GM18505 (cell line): ENCODE results near the gene HPS6.
A peak's percentile ranks its signal among the peaks of the same experiment; 100 is the strongest.
"Not testable (repeated sequence)": the region's sequence is repeated elsewhere in the genome, so short reads cannot be mapped to it uniquely, and the experiment has no call there.

ENCODE experiments used
- ATAC-seq: cut with Tn5 transposase; IDR thresholded peaks from one replicate; pipeline ENCODE4 v1.9.1; 2021; ENCODE audit not compliant: unreplicated experiment
- POLR2A ChIP-seq: IDR thresholded peaks from 4 replicates; pipeline ENCODE4 v1.6.1; 2011; ENCODE audit warnings: borderline replicate concordance; ENCODE audit not compliant: insufficient read depth, insufficient read length; ENCODE audit errors: extremely low read depth

HPS6 gene

DNA sequence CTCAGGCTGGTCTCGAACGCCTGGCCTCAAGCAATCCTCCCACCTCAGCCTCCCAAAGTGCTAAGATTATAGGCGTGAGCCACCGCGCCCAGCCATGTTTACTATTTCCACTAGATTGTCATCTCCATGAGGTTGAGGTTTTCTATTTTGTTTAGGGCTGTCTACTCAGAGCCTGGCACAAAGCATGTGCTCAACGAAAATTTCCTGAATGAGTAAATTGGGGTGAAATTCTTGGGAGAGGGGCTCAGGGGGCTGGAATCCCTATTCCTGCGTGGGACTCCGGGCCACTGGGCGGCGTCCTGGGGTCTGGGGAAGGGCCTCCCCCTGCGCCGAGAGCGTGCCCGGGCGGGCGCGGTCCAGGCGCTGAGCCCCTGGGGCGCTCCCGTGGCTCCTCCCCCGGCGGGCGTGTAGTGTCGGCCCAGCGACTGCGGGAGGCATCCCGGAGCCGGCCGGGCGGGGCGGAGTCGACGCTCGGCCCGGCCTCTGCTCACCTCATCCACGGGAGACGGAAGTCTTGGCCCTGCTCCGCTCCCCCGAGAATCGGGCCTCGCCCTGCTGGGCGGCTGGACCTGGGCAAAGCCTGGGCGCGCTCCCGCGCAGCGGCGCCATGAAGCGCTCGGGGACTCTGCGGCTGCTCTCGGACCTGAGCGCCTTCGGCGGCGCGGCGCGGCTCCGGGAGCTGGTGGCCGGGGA, at the start of gene HPS6:
Gene HPS6, plus strand, starts transcription at position 482 of the 693 bp plus-strand sequence. Its CDS starts 126 bp downstream, at position 608.
- peak; percentile 91 for TF ChIP-seq POLR2A
- ATAC-seq: peak; percentile 89

DNA sequence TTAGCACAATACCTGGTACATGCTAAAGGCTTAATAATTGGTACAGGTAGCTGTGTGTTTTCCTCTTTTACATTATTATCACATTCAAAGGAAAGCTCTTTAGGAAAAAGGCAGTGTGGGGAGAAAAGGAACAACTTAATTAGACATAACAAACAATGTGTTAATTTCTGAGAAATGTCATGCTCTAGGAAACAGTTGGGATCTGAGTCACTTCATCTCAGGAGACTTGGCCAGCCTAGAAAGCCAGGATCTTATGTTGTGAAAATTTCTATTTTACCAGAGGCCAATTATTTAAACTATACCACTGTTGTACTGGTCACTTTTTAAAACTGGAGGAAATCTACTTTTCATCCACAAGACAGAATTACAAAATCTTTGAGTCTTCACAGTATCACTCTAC, 48.7 kb upstream of the HPS6 start:
- TF ChIP-seq POLR2A: no peak

DNA sequence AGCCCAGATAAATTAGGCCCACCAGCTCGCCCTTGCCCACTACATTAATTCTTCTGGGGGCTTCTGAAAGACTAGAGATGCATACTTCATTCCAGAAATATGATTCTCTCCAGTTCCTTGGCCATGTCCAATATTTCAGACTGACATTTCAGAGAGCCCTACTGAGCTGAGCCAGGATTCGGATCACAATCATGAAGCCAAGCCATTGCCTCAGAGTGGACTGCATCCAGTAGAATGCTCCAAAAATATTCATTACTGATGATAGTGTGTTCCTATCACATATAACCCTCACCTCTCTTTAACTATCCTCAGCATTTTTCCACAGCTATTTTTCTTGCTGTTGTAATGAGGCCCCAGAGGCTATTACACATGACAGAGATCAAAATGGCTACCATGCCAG, 47.9 kb upstream of the HPS6 start:
- no peak for TF ChIP-seq POLR2A

More for the DNA sequence above, 48.7 kb upstream of the HPS6 start:
- no peak for ATAC-seq

DNA sequence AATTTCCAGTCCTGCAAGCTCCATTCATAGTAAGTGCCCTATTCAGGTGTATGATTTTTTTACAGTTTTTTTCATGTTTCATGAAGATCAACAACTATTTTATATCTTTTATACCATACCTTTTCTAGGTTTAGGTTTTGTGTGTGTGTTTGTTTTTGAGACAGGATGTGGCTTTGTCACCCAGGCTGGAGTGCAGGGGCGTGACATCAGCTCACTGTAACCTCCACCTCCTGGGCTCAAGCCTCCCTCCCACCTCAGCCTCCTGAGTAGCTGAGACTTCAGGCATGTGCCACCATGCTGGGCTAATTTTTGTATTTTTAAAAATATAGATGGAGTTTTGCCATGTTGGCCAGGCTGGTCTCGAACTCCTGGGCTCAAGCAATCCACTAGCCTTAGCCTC, 44.2 kb upstream of the HPS6 start:
- TF ChIP-seq POLR2A: no peak
- no peak for ATAC-seq

More for the DNA sequence above, 47.9 kb upstream of the HPS6 start:
- no peak for ATAC-seq

DNA sequence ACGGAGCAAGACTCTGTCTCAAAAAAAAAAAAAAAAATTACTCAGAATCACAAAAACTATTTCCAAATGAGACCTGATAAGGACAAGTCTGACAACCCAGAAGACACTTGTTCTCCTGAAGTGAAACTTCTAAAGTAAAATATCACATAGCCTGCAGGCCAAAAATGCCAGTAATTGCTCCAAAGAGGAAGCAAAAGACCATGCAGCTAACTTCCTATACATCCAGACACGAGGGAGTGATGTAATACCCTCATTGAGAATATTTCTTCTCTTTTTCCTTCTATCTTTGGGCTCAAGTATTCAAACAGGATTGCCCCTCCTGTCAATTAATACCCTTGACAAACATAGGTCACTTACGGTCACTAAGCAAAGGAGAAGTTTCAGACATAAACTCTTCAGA, 40.4 kb upstream of the HPS6 start:
- ATAC-seq: no peak
- no peak for TF ChIP-seq POLR2A

DNA sequence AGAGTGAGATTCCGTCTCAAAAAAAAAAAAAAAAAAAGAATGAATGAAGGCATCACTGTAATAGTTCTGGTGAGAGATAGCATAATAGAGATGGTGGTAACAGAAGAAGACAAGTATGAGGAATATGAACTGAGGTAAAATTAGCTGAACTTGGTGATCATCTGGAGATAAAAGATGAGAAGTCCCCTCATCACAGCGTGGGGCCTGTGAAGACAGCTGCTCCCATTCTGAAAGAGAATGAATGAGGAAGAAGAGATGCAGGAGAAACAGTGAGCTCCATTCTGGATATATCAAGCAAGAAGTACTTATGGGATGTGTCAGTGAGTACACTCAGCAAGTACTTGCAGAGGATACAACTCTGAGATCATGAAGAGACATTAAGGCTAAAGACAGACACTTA, 37.9 kb upstream of the HPS6 start:
- ATAC-seq: no peak
- TF ChIP-seq POLR2A: no peak

DNA sequence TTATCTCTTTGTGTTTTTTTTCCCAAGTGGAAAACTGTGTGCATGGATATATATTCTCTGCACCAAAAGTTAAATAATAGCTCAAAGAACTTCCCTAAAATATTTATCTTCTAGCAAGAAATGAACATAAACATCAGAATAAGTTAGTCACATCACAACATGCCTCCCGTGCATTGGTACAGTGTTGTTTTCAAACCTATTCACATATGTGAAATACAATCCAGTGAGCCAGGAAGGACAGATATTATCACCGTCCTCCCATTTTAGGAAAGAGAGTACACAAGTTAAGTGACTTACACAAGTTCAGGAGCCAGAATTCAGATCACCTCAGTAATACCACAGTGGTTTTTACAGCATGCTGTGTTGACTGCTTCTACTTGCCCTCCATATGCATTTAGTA, 31.4 kb upstream of the HPS6 start:
- no peak for TF ChIP-seq POLR2A
- ATAC-seq: no peak

DNA sequence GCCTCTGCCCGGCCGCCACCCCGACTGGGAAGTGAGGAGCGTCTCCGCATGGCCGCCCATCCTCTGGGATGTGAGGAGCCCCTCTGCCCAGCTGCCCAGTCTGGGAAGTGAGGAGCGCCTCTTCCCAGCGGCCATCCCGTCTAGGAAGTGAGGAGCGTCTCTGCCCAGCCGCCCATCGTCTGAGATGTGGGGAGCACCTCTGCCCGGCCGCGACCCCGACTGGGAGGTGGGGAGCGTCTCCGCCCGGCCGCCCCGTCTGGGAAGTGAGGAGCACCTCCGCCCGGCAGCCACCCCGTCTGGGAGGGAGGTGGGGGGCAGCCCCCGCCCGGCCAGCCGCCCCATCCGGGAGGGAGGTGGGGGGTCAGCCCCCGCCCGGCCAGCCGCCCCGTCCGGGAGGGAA, 29.3 kb upstream of the HPS6 start:
- not testable (repeated sequence) for ATAC-seq

DNA sequence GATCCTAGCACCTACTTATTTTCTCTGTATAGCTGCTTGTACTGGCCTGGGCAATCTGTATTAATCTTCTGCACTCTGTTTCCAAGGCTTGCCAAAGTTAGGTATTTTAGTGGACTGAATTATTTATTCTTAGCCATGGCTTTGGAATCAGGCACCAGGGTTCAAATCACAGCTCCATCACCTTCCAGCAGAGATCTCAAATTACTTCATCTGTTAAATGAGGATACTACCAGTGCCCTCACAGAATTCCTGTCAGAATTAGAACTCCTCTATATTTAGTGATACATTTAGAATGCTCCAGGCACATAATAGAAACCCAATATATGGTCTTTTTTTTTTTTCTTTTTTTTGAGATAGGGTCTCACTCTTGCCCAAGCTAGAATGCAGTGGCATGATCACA, 26.7 kb upstream of the HPS6 start:
- no peak for ATAC-seq

DNA sequence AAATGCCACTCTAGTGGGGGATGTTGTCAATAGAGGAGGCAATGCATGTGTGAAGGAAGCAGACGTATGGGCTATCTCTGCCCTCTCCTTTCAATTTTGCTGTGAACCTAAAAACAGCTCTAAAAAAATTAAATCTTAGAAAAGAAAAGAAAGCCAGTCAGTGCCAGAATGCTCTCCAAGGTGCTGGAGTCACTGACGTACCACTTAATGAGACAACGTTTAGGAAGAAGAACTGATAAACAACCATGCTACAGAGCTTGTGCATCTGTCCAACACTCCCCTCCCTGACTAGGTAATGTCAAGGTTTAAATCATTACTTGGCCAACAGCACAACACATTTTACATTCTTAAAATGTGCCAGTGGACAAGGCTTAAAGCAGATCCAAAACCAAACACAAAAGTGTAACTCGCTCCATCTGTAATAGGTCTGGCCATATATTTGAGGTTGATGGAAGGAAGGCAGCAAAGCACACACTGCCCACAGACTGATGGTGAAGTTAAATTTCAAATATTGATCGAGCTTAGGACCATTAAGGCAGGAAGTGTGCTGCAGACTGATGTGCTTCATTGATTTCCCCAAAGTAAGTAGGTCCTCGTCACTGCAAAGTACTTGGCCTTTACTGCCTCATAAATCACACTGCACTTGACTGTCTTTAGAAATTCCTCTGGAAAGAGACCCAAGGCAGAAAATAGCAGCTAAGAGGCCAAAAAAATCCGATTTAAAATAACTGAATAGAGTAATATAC, 24.7 kb upstream of the HPS6 start:
- no peak for ATAC-seq
- no peak for TF ChIP-seq POLR2A

More for the DNA sequence above, 26.7 kb upstream of the HPS6 start:
- no peak for TF ChIP-seq POLR2A

DNA sequence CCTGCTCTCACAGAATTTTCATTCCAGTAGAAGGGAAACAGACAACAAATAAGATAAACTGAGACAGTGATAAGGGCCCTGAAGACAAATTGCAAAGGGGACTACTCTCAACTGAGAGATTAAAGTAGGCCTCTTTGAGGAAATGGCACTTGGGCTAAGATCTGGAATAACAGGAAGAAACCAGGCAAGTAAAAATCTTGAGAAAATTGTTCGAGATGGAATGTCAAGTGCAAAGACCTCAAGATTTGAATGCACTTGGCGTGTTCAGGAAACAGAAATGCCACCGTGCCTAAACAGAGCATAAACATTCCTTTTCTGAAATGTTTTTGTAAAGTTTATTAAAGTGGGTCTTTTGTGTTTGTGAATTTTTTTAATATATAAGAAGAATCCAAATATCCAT, 19.9 kb upstream of the HPS6 start:
- TF ChIP-seq POLR2A: no peak
- no peak for ATAC-seq

DNA sequence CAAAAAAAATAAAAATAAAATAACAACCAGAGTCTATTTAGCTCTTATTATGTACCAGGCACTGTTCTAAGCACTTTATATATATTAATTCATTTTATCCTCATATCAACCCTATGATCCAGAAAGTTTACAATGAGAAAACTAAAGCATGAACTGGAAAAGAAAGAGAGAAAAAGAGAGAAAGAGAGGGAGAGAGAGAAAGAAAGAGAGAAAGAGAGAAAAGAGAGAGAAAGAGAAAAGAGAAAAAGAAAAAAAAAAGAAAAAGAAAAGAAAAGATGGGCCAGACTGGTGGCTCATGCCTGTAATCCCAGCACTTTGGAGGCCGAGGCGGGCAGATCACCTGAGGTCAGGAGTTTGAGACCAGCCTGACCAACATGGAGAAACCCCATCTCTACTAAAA, 19.1 kb upstream of the HPS6 start:
- TF ChIP-seq POLR2A: no peak
- no peak for ATAC-seq

DNA sequence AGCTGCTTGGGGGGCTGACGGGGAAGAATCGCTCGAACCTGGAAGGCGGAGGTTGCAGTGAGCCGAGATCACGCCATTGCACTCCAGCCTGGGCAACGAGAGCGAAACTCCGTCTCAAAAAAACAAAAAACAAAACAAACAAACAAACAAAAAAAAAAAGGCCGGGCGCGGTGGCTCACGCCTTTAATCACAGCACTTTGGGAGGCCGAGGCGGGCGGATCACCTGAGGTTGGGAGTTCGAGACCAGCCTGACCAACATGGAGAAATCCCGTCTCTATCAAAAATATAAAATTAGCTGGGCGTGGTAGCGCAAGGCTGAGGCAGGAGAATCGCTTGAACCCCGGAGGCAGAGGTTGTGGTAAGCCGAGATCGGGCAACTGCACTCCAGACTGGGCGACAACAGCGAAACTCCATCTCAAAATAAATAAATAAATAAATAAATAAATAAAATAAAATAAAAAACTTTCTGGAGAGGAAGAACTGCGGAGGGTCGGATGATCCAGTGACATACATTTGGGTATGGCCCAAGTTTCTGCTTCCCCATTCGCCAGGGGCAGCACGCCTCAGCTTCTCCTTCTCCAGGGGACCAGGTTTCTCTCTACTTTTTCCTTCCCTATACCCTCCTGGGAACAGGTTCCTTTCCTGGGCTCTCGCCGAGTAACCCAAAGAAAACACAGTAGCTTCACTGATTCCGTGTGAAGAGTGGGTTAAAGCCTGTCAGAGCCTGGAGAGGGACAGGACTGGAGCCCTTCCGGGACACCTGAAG, 10.1 kb upstream of the HPS6 start:
- not testable (repeated sequence) for ATAC-seq

DNA sequence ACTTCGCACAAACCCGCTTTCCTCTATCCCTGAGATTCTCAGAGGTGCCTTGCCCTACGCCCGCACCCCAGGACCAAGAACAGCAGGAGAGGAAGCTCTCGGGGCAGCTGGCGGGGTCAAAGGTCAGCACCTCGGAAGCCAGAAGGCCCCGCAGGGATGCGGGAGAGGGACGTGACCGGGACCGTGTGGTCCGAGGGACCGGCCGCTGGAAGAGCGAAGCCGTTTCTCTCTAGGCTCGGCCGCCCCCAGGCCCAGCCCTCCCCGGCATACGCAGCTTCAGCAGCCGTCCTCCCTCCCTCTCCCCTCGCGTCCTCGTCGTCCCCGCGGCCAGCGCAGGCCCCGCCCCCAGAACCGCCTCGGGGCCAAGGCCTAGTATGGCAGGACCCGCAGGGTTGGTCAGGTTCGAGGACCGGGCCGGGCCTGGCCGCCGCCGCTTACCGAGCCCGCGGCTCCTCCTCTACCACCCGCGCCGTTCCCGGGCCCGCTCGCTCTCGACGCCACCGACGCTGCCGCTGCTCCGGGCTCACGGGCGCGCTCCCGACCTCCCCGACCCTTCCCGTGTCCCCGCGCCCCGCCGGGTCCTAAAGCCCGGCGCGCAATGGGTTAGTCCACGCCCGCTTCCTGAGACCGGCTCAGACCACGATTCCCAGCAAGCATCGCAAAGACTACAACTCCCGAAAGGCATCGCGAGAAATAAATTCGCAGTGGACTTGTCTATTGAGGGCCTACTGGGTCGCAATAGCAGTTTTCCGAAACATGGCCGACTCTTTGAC, 9.3 kb upstream of the HPS6 start, which contains the start of gene ARMH3:
Gene ARMH3, minus strand, starts transcription at position 527 of the 773 bp plus-strand sequence. CDS start 16,059 bp downstream, outside the sequence.
- TF ChIP-seq POLR2A: peak; percentile 71
- ATAC-seq: peak; percentile 93

DNA sequence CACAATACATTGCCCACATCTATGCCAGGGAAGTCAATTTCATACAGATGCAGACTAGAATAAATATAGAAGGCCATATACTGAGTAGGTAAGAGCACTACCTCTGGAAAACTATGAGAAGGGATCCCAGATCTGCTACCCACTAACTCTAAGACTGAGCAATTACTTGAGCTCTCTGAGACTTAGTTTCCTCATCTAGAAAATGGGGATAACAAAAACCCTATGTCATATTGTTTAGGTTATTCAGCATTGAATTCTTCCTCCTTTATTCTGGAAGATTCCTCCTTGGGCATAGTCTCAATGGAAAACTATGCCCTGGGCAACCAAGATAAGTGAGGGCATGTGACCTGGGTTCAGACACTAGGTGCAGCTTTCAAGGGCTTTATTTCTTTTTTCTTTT, 5.2 kb upstream of the HPS6 start:
- ATAC-seq: no peak
- no peak for TF ChIP-seq POLR2A
